COR-L47 (cell line): ENCODE results near the gene OR4K17.
"Not testable (repeated sequence)": the region's sequence is repeated elsewhere in the genome, so short reads cannot be mapped to it uniquely, and the experiment has no call there.

Source experiments
- DNase-seq: peaks from one replicate; lab custom pipeline; 2025; lab: John Stamatoyannopoulos, UW

The OR4K17 gene, protein sequence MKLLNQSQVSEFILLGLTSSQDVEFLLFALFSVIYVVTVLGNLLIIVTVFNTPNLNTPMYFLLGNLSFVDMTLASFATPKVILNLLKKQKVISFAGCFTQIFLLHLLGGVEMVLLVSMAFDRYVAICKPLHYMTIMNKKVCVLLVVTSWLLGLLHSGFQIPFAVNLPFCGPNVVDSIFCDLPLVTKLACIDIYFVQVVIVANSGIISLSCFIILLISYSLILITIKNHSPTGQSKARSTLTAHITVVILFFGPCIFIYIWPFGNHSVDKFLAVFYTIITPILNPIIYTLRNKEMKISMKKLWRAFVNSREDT

DNA sequence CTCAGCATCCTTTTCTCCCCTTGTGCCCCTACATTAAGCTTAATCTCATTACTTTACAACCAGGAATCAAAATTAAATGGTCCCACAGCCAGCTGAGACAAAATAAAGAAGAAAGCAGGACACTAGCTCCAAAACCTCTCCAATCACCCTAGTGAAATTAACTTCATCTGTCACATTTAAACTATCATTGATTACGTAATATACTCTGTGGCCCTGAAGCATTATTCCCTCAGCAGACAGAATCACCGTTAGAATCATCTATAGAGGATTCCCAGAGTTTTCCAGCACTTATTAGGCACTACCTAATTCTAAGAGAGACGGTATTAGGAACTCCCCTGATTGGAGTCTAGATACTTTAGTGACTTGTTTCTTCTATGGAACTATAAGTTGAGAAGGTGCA lies at the start of gene OR4K17:
OR4K17 (plus strand) TSS at position 302 of the 400 bp plus-strand sequence. CDS start 6,761 bp downstream, outside the sequence.
- no peak for DNase-seq

DNA sequence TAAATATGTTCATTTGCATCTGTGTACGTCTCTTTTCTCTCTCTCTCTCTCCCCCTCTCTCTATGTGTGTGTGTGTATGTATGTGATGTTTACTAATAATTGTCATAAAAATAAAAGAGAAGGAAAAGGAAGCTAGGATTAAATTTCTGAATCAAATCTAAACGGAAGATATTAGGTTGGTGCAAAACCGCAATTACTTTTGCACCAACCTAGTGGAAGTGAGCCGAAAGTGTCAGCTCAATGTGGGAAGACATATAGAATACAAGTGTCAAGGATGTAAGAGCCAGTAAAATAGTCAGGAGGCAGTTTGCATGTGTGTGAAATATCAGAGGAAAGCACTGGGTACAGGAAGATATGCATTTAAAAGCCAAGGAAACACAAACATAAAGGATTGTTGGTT lies 18.5 kb upstream of the OR4K17 start:
- DNase-seq = no peak

- DNase-seq = no peak
Observed at GRCh38 chr14:20093442-20093841, 17.1 kb upstream of the OR4K17 start.

- not testable (repeated sequence) for DNase-seq
Observed at GRCh38 chr14:20098926-20099770, 11.4 kb upstream of the OR4K17 start.

DNA sequence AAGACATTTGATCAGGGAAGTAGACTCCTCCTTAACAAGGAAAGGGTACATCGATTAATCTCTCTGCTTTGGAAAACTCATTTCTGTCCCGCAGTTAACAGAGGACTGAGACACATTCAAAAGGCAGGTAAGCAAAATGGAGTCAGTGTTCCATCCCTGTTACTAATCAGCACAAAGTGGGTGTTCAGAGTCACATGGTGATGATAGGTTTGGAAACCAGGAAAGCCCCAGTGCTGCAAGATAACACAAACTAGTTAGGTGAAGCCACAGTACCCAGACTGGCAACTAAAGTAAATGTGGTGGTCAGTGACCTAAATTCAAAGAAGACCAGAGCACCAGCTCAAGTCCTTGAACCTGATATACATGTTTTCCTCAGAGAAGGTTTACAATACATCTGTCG lies 1.8 kb downstream of the OR4K17 start:
- DNase-seq = no peak

DNA sequence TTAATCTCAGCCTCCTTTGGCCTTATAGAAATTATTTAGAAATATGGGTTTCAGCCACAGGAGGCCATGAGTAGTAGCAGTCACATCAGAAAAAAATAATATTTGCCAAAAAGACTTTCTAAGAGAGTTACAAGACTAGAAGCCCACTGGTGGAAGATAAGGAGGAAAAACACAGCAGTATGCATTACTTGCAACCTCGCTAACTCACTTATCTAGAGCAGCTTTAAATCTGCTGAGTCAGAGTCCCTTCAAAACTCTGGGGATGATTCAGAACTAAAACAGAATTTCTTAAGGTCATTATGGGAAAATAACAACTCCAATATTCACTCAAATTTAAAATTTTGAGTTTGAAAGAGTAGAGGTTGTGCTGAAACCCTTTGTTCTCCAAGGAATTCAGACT lies 6.2 kb downstream of the OR4K17 start:
- DNase-seq = no peak

DNA sequence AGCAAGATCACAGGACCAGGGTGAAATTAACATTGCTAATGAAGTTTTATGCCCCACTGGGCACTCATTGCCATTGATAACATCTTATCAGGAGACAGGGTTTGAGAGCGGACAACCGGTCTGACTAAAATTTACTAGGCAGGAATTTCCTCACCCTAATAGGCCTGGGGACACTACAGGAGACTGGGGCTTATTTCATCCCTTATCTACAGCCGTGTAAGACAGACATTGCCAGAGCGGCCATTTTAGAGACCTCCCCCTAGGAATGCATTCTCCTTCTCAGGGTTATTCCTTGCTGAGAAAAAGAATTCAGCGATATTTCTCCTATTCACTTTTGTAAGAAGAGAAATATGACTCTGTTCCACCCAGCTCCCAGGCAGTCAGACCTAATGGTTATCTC lies 8.3 kb downstream of the OR4K17 start:
- no peak for DNase-seq

DNA sequence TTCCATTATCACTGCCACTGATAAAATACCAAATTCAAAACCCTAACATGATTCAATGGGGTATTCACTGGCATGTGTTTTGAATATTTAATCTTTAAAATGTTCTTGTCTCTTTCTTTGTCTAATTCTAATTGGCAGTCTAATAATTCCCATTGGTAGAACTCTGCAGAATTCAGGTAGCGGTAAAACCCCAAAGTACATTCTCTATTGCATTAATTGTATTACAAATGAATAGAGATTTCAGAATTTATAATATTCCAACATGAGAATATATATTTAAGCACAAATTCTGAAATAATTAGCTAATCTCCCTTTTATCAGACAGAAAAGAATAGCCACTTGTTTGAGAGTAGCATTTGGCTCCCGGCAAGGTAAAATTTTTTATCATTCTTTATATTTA lies 28.0 kb downstream of the OR4K17 start, which contains the start of gene OR4N5:
OR4N5 (plus strand) TSS at position 301 of the 400 bp plus-strand sequence. CDS start 4,916 bp downstream, outside the sequence.
- no peak for DNase-seq

GRCh38 chr14:20143911-20144310 lies 33.4 kb downstream of the OR4K17 start:
- DNase-seq = no peak

GRCh38 chr14:20144820-20145219 lies 34.3 kb downstream of the OR4K17 start:
- DNase-seq = no peak

GRCh38 chr14:20164462-20164861 lies 53.9 kb downstream of the OR4K17 start:
- DNase-seq = no peak

- no peak for DNase-seq
Observed at GRCh38 chr14:20167091-20167490, 56.6 kb downstream of the OR4K17 start.

GRCh38 chr14:20169852-20170251 lies 59.3 kb downstream of the OR4K17 start:
- not testable (repeated sequence) for DNase-seq
